AG09319 (cell line): ENCODE data around the gene ZFP91.

Source experiments
- DNase-seq: peaks from one replicate; pipeline ENCODE4 v3.0.0-alpha.2; 2010; ENCODE audit warnings: low read depth; ENCODE audit errors: extremely low read depth
- TF ChIP-seq, protein P1 (sequence below): IDR thresholded peaks from 2 replicates; pipeline ENCODE4 v1.5.1; 2011; ENCODE audit warnings: low read depth, mild to moderate bottlenecking, inconsistent platforms, low read length, moderate library complexity

ZFP91 gene

GRCh38 chr11:58641803-58642581, 63.1 kb downstream of the ZFP91 start:
- TF ChIP-seq, protein P1, sequence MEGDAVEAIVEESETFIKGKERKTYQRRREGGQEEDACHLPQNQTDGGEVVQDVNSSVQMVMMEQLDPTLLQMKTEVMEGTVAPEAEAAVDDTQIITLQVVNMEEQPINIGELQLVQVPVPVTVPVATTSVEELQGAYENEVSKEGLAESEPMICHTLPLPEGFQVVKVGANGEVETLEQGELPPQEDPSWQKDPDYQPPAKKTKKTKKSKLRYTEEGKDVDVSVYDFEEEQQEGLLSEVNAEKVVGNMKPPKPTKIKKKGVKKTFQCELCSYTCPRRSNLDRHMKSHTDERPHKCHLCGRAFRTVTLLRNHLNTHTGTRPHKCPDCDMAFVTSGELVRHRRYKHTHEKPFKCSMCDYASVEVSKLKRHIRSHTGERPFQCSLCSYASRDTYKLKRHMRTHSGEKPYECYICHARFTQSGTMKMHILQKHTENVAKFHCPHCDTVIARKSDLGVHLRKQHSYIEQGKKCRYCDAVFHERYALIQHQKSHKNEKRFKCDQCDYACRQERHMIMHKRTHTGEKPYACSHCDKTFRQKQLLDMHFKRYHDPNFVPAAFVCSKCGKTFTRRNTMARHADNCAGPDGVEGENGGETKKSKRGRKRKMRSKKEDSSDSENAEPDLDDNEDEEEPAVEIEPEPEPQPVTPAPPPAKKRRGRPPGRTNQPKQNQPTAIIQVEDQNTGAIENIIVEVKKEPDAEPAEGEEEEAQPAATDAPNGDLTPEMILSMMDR = no peak
- no peak for DNase-seq

DNA sequence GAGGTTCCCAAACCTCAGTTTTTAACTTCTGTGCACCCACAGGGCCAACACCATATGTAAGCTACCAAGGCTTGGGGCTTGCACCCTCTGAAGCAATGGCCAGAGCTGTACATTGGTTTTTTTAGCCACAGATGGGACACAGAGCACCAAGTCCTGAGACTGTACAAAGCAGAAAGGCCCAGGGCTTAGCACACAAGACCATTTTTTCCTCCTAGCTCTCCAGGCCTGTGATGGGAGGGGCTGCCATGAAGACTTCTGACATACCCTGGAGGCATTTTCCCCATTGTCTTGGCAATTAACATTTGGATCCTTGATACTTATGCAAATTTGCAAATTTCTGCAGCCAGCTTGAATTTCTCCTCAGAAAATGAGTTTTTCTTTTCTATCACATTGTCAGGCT, 67.0 kb downstream of the ZFP91 start:
- no peak for DNase-seq
- TF ChIP-seq, protein P1 = no peak

DNA sequence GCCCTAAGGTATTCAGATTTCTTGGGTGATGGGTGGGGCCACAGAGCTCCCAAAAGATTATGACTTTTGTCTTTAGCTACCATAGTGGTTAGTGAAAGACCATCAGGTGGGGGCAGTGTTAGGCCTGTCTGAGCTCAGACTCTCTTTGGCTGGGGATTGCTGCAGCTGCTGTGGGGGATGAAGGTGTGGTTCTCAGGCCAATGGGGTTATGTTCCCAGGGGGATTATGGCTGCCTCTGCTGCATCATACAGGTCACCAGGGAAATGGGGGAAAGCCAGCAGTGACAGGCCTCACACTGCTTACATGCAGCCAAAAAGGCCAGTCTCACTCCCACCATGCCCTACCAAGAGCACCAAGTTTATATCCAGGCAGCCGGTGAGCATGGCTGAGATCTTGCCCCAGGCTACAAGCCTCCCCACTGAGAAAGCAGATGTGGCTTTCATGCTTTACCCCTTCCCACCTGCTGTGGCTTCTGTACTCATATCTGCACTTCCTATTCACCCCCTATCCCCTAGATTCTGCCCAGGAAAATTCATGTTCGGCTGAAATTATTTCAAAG, 68.4 kb downstream of the ZFP91 start:
- DNase-seq = no peak
- TF ChIP-seq, protein P1 = no peak

- TF ChIP-seq, protein P1 = no peak
- no peak for DNase-seq
These were observed 69.0 kb downstream of the ZFP91 start for GRCh38 chr11:58647866-58648265.

DNA sequence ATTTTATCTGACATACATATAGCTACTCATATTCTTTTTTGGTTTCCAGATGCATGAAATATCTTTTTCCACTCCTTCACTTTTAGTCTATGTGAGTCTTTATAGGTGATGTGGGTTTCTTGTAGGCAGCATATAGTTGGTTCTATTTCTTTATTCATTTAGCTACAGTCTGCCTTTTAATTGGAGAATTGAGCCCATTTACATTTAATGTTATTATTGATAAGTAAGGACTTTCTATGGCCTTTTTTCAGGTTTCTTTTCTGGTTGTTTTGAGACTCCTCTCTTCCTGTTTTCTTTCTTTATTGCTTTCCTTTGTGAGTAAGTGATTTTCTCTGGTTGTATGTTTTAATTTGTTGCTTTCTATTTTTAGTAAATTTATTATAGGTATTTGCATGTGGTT, 70.8 kb downstream of the ZFP91 start:
- TF ChIP-seq, protein P1 = no peak
- no peak for DNase-seq

DNA sequence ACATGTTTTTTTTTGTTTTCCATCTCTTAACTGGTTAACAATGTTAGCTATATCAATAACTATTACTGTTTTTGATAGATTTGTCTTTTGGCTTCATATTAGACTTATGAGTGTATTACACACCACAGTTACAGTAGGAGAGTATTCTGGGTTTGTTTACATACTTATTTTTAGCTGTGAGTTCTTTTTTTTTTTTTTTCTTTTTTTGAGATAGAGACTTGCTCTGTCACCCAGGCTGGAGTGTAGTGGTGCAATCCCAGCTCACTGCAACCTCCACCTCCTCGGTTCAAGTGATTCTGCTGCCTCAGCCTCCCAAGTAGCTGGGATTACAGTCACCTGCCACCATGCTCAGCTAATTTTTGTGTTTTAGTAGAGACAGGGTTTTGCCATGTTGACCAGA, 71.6 kb downstream of the ZFP91 start:
- no peak for DNase-seq
- TF ChIP-seq, protein P1 = no peak

- no peak for DNase-seq
- TF ChIP-seq, protein P1 = no peak
These were observed 73.9 kb downstream of the ZFP91 start for GRCh38 chr11:58652726-58653280.
